GM12878 (cell line): ENCODE measurements around the gene LIMS2. TPM values are rescaled to one million over a fixed set of nuclear protein-coding genes. Genes with fewer than 3 reads are reported as not detected.

Source experiments
- ATAC-seq: fragments of 200-7000 bp; cut with Tn5 transposase; 3 replicates; pipeline ENCODE4 v1.9.1; 2020; ENCODE audit warnings: mild to moderate bottlenecking, moderate library complexity
- BruUV-seq: library from RNA; stranded (reverse); fragments of 400-500 nt; replicated peaks from 2 replicates; lab custom pipeline; 2021; lab: Mats Ljungman, UMichigan
- CTCF ChIA-PET: fragments of 300-600 bp; sonication (Branson Sonifier 250); formaldehyde crosslinking; extraction: SDS; loops from one replicate; lab custom pipeline; 2021; ENCODE audit warnings: inconsistent platforms; lab: Yijun Ruan, JAX
- POLR2A ChIA-PET: fragments of 350-600 bp; formaldehyde crosslinking; extraction: SDS; loops from one replicate; lab custom pipeline; 2021; ENCODE audit warnings: inconsistent platforms; lab: Charles Lee
- RAD21 ChIA-PET: fragments of 300-600 bp; sonication (Branson Sonifier 250); formaldehyde crosslinking; loops from one replicate; lab custom pipeline; 2023; ENCODE audit warnings: antibody characterized with exemption; ENCODE audit not compliant: unreplicated experiment; lab: Charles Lee
- SMC1A ChIA-PET: fragments of 300-600 bp; sonication (Branson Sonifier 250); formaldehyde crosslinking; loops from one replicate; lab custom pipeline; 2023; ENCODE audit not compliant: unreplicated experiment, uncharacterized antibody; lab: Charles Lee
- DNase-seq: peaks from one replicate; pipeline ENCODE4 v3.0.0-alpha.2; 2011; ENCODE audit warnings: low read depth, low spot score
- FAIRE-seq: peaks from 3 replicates; lab custom pipeline; 2011; peaks lifted over from hg19 to GRCh38; lab: Jason Lieb, UNC
- H2AFZ ChIP-seq: 2 replicates; pipeline ENCODE4 v1.6.0; 2011; ENCODE audit warnings: low read depth, low read length, control low read depth; ENCODE audit not compliant: control insufficient read depth
- H3K27ac ChIP-seq: 2 replicates; pipeline ENCODE4 v1.5.1; 2011; ENCODE audit warnings: control low read depth; ENCODE audit not compliant: control insufficient read depth, insufficient read depth
- H3K27me3 ChIP-seq, 2 experiments: replicated peaks in 1 of 2; 2 replicates each; pipeline versions ENCODE4 v1.6.0 to v1.6.1; 2011; ENCODE audit warnings: low read length in 1 of 2; ENCODE audit not compliant: control insufficient read depth in 2 of 2, insufficient read depth in 2 of 2
- H3K36me3 ChIP-seq, 2 experiments: 2 replicates each; pipeline ENCODE4 v1.5.1; 2011; ENCODE audit warnings: low read length in 1 of 2; ENCODE audit not compliant: control insufficient read depth in 2 of 2, insufficient read depth in 2 of 2
- H3K4me1 ChIP-seq: 2 replicates; pipeline ENCODE4 v1.6.1; 2011; ENCODE audit warnings: mild to moderate bottlenecking, low read length, moderate library complexity, mixed read lengths; ENCODE audit not compliant: control insufficient read depth, insufficient read depth
- H3K4me2 ChIP-seq: 2 replicates; pipeline ENCODE4 v1.6.0; 2011; ENCODE audit warnings: control low read depth; ENCODE audit not compliant: control insufficient read depth, insufficient read depth
- H3K4me3 ChIP-seq: fragments of 200-600 bp; sonication (generic); 2 replicates; pipeline ENCODE4 v1.5.1; 2016
- H3K79me2 ChIP-seq: 2 replicates; pipeline ENCODE4 v1.6.0; 2011; ENCODE audit warnings: low read length; ENCODE audit not compliant: control insufficient read depth, insufficient read depth
- H3K9ac ChIP-seq: 2 replicates; pipeline ENCODE4 v1.8.0; 2011; ENCODE audit warnings: low read length, control low read depth, mixed read lengths; ENCODE audit not compliant: control insufficient read depth, insufficient read depth
- H3K9me3 ChIP-seq: replicated peaks from 3 replicates; pipeline ENCODE4 v1.5.1; 2011; ENCODE audit warnings: mild to moderate bottlenecking, low read length; ENCODE audit not compliant: control insufficient read depth, insufficient read depth
- H4K20me1 ChIP-seq: 2 replicates; pipeline ENCODE4 v1.6.0; 2011; ENCODE audit not compliant: control insufficient read depth, insufficient read depth
- E4F1 ChIP-seq: fragments of 450-650 bp; IDR thresholded peaks from 2 replicates; pipeline ENCODE4 v1.6.1; 2018; ENCODE audit warnings: borderline replicate concordance, mild to moderate bottlenecking; ENCODE audit not compliant: partially characterized antibody
- HDAC2 ChIP-seq: fragments of 200-600 bp; sonication (generic); IDR thresholded peaks from 2 replicates; pipeline ENCODE4 v1.6.1; 2017
- NFXL1 ChIP-seq: fragments of 450-650 bp; IDR thresholded peaks from 2 replicates; pipeline ENCODE4 v1.6.1; 2017; ENCODE audit warnings: antibody characterized with exemption, mild to moderate bottlenecking, borderline replicate concordance
- POLR2A ChIP-seq: IDR thresholded peaks from 2 replicates; pipeline ENCODE4 v1.6.1; 2011; ENCODE audit warnings: low read depth, mild to moderate bottlenecking, low read length
- WGBS: methylation state at CpG from one replicate; pipeline ENCODE4 v1.1.6; 2016; ENCODE audit warnings: low lambda C conversion rate; ENCODE audit not compliant: insufficient replicate concordance, insufficient coverage; ENCODE audit errors: missing lambda C conversion rate; 5-methylcytosine and 5-hydroxymethylcytosine counted together
- in situ Hi-C: fragments of 300-500 bp; cut with MboI; formaldehyde crosslinking; loops from 9 replicates; pipeline ENCODE4 v1.14.3; 2018; ENCODE audit warnings: mixed read lengths
- intact Hi-C: fragments of 100-400 bp; cut with micrococcal nuclease; formaldehyde crosslinking; loops from one replicate; pipeline ENCODE4 v1.14.2; 2022; ENCODE audit not compliant: unreplicated experiment
- polyA plus RNA-seq, 11 experiments: library from polyadenylated mRNA; depleted of rRNA in 4 of 11; unstranded in 6 of 11; stranded (reverse) in 5 of 11; fragments of >200 nt; fragmentation: Nextera tagmentation in 4 of 11; fragmentation: Illumina TruSeq in 1 of 11; extraction: Ambion mirVana in 4 of 11; extraction: Trizol in 1 of 11; gene quantifications; 1 replicate in 1 of 11; 2 replicates in 10 of 11; pipeline versions ENCODE4 v1.2.1 to v1.2.3, GENCODE V29; 2011 to 2016; ENCODE audit warnings: inconsistent platforms in 2 of 11, missing spikeins in 2 of 11, low read depth in 1 of 11
- total RNA-seq, 4 experiments: library from RNA; depleted of rRNA in 3 of 4; stranded (reverse); fragments of >200 nt in 3 of 4; fragmentation: Illumina TruSeq in 1 of 4; extraction: Trizol in 1 of 4; gene quantifications; 2 replicates each; pipeline versions ENCODE4 v1.2.1 to v1.2.3, GENCODE V29; 2013 to 2021

Gene LIMS2
- total and polyA plus RNA-seq, 10 of the 15 experiments (the other 5 are each of a cell fraction or from before 2014, with no cell fraction given) = 0.06 to 0.81 (median 0.16) TPM; not detected in 2

- Histone ChIP-seq H3K9me3 (no peaks in the 10 kb centered on the region), H3K27ac (no peak overlapping the region), H3K27me3 (no peaks in the 10 kb centered on the region), H4K20me1 (no peaks in the 10 kb centered on the region), H3K79me2 (peaks cover 9% of the 10 kb centered on the region), H3K4me1 (peaks cover 2% of the 10 kb centered on the region), H3K9ac (no peak overlapping the region), H3K4me2 (no peak overlapping the region), H3K4me3 (no peak overlapping the region), H3K36me3 (peaks cover 13 to 18% of the 10 kb centered on the region in 2 experiments; a peak in 3 of 4 replicates), H2AFZ (no peak overlapping the region)
- DNase-seq (no peak), ATAC-seq (no peak), FAIRE-seq (no peak)
- peak; percentile 35; the same call in 1 of the 2 replicates for TF ChIP-seq POLR2A
- no peak for TF ChIP-seq HDAC2
- no peak for TF ChIP-seq E4F1
- no peak for TF ChIP-seq NFXL1
- intact Hi-C loops (no loop called here), in situ Hi-C loops (no loop called here)
- ChIA-PET RAD21 (no interaction called here), CTCF (no interaction called here), POLR2A (no interaction called here), SMC1A (no interaction called here)
- WGBS = 96% methylated on average over 9 of the region's 9 CpGs
- no TSS peak for BruUV-seq
Observed at GRCh38 chr2:127707890-127708648, 32.7 kb upstream of the LIMS2 start.
